HepG2 (cell line): ENCODE results near the gene TMEM81. TPM values are rescaled to one million over a fixed set of nuclear protein-coding genes. Genes with fewer than 3 reads are reported as not detected.

Experiments
- ATAC-seq: fragments of 200-7000 bp; cut with Tn5 transposase; 3 replicates; pipeline ENCODE4 v1.9.1; 2020; ENCODE audit warnings: mild to moderate bottlenecking, moderate library complexity
- BruUV-seq: library from RNA; stranded (reverse); fragments of 400-500 nt; replicated peaks from 2 replicates; lab custom pipeline; 2021; lab: Mats Ljungman, UMichigan
- CTCF ChIA-PET: fragments of 300-600 bp; formaldehyde crosslinking; extraction: SDS; loops from one replicate; lab custom pipeline; 2021; ENCODE audit warnings: low total read pairs, inconsistent platforms, low intra/inter-chr PET ratio; lab: Yijun Ruan, JAX
- POLR2A ChIA-PET: fragments of 350-600 bp; sonication (Branson Sonifier 250); formaldehyde crosslinking; loops from one replicate; lab custom pipeline; 2020; ENCODE audit warnings: antibody characterized with exemption, inconsistent platforms; lab: Yijun Ruan, JAX
- DNase-seq: peaks from one replicate; pipeline ENCODE4 v3.0.0-alpha.2; 2015; ENCODE audit warnings: low spot score
- FAIRE-seq: peaks from 3 replicates; lab custom pipeline; 2011; peaks lifted over from hg19 to GRCh38; lab: Jason Lieb, UNC
- H2AFZ ChIP-seq: one replicate; pipeline ENCODE4 v1.6.1; 2011; ENCODE audit warnings: low read length, inconsistent platforms
- H3K27ac ChIP-seq: fragments of 300-600 bp; 3 replicates; pipeline ENCODE4 v1.8.0; 2011; ENCODE audit warnings: mixed run types, mild to moderate bottlenecking, mixed read lengths, low read length, inconsistent platforms; ENCODE audit not compliant: insufficient read depth; ENCODE audit errors: extremely low read length
- H3K27me3 ChIP-seq, 2 experiments: fragments of 200-600 bp in 1 of 2; 2 replicates in 1 of 2; 3 replicates in 1 of 2; pipeline versions ENCODE4 v1.6.0 to v1.8.0; 2011; ENCODE audit warnings: low read length in 2 of 2, mild to moderate bottlenecking in 2 of 2, moderate library complexity in 2 of 2, inconsistent platforms in 1 of 2; ENCODE audit not compliant: insufficient read depth in 2 of 2, control insufficient read depth in 1 of 2
- H3K36me3 ChIP-seq, 2 experiments: fragments of 200-600 bp in 1 of 2; replicated peaks in 1 of 2; 2 replicates in 1 of 2; 3 replicates in 1 of 2; pipeline versions ENCODE4 v1.5.1 to v1.8.0; 2011; ENCODE audit warnings: low read length in 2 of 2, inconsistent platforms in 1 of 2; ENCODE audit not compliant: insufficient read depth in 2 of 2, control insufficient read depth in 1 of 2
- H3K4me1 ChIP-seq: 2 replicates; pipeline ENCODE4 v1.5.1; 2012; ENCODE audit warnings: low read length, inconsistent platforms; ENCODE audit not compliant: insufficient read depth
- H3K4me2 ChIP-seq: 2 replicates; pipeline ENCODE4 v1.6.0; 2011; ENCODE audit warnings: low read depth, low read length, inconsistent platforms
- H3K4me3 ChIP-seq, 3 experiments: fragments of 200-600 bp in 1 of 3; sonication (generic), shearing (Covaris generic) in 1 of 3; replicated peaks in 1 of 3; 2 replicates each; pipeline ENCODE4 v1.5.1; 2011 to 2016; ENCODE audit warnings: low read length in 3 of 3, inconsistent platforms in 2 of 3, low read depth in 2 of 3, mild to moderate bottlenecking in 2 of 3, control low read depth in 1 of 3, mixed read lengths in 1 of 3; ENCODE audit not compliant: insufficient read depth in 1 of 3
- H3K79me2 ChIP-seq: one replicate; pipeline ENCODE4 v1.6.1; 2011; ENCODE audit warnings: low read length, inconsistent platforms; ENCODE audit not compliant: insufficient read depth
- H3K9ac ChIP-seq: 2 replicates; pipeline ENCODE4 v1.6.0; 2011; ENCODE audit warnings: mild to moderate bottlenecking, low read depth, low read length, inconsistent platforms; ENCODE audit not compliant: insufficient read depth
- H3K9me3 ChIP-seq: 2 replicates; pipeline ENCODE4 v1.5.1; 2012; ENCODE audit warnings: mild to moderate bottlenecking, low read length
- H4K20me1 ChIP-seq: 2 replicates; pipeline ENCODE4 v1.6.0; 2011; ENCODE audit warnings: inconsistent platforms, mild to moderate bottlenecking, low read length, moderate library complexity; ENCODE audit not compliant: insufficient read depth
- FOXJ3 ChIP-seq: sonication (generic); formaldehyde crosslinking; IDR thresholded peaks from 2 replicates; pipeline ENCODE4 v1.4.0; 2020; ENCODE audit warnings: missing genetic modification reagents, mild to moderate bottlenecking, borderline replicate concordance
- FOXP4 ChIP-seq: sonication (generic); formaldehyde crosslinking; IDR thresholded peaks from 2 replicates; pipeline ENCODE4 v1.4.0; 2020; ENCODE audit warnings: missing genetic modification reagents
- GATA4 ChIP-seq: sonication (generic); IDR thresholded peaks from 2 replicates; pipeline ENCODE4 v1.6.1; 2016; ENCODE audit warnings: antibody characterized with exemption, low read depth, borderline replicate concordance
- MAFF ChIP-seq: IDR thresholded peaks from 2 replicates; pipeline ENCODE4 v1.6.1; 2011; ENCODE audit warnings: low read depth, low read length, improper control_type of control experiment
- MNT ChIP-seq: fragments of 450-650 bp; IDR thresholded peaks from 2 replicates; pipeline ENCODE4 v1.6.1; 2016
- MTERF4 ChIP-seq: sonication (generic); formaldehyde crosslinking; IDR thresholded peaks from 2 replicates; pipeline ENCODE4 v1.8.0; 2023; ENCODE audit warnings: mild to moderate bottlenecking, missing genetic modification reagents
- NFE2 ChIP-seq: sonication (generic); formaldehyde crosslinking; IDR thresholded peaks from 2 replicates; pipeline ENCODE4 v1.4.0; 2020; ENCODE audit warnings: missing genetic modification reagents
- NONO ChIP-seq, 2 experiments: fragments of 450-650 bp in 1 of 2; sonication (generic) in 1 of 2; formaldehyde crosslinking in 1 of 2; IDR thresholded peaks in 1 of 2; conservative IDR thresholded peaks in 1 of 2; 2 replicates each; pipeline versions ENCODE4 v1.6.1 to v1.8.0; 2017 to 2022; ENCODE audit warnings: mild to moderate bottlenecking in 1 of 2, missing genetic modification reagents in 1 of 2, moderate library complexity in 1 of 2
- NR2F2 ChIP-seq: IDR thresholded peaks from 2 replicates; pipeline ENCODE4 v1.6.1; 2012; ENCODE audit warnings: low read depth, inconsistent platforms, borderline replicate concordance
- PITX1 ChIP-seq: sonication (generic); formaldehyde crosslinking; IDR thresholded peaks from 2 replicates; pipeline ENCODE4 v1.5.1; 2020; ENCODE audit warnings: mild to moderate bottlenecking, missing genetic modification reagents
- SNAPC4 ChIP-seq: sonication (generic); formaldehyde crosslinking; IDR thresholded peaks from 2 replicates; pipeline ENCODE4 v1.4.0; 2020; ENCODE audit warnings: mild to moderate bottlenecking, missing genetic modification reagents
- SSRP1 ChIP-seq: IDR thresholded peaks from 2 replicates; pipeline ENCODE4 v1.6.1; 2016; ENCODE audit warnings: control low read depth
- TRIM24 ChIP-seq: sonication (generic); formaldehyde crosslinking; IDR thresholded peaks from 2 replicates; pipeline ENCODE4 v1.8.0; 2022; ENCODE audit warnings: mild to moderate bottlenecking, missing genetic modification reagents
- ZNF180 ChIP-seq: sonication (generic); formaldehyde crosslinking; IDR thresholded peaks from 2 replicates; pipeline ENCODE4 v1.4.0; 2020; ENCODE audit warnings: low read depth, missing genetic modification reagents, borderline replicate concordance
- WGBS: methylation state at CpG from one replicate; pipeline ENCODE4 v1.1.6; 2017; ENCODE audit warnings: low lambda C conversion rate; 5-methylcytosine and 5-hydroxymethylcytosine counted together
- in situ Hi-C: cut with HindIII; loops from 2 replicates; pipeline ENCODE4 v1.10.0; 2017; ENCODE audit warnings: low pct_unique_long_range_greater_than_20kb; ENCODE audit not compliant: extremely low pct_ligation_motif_present
- intact Hi-C: fragments of 100-400 bp; cut with micrococcal nuclease; formaldehyde crosslinking; loops from one replicate; pipeline ENCODE4 v1.10.0; 2022; ENCODE audit not compliant: unreplicated experiment
- polyA plus RNA-seq, 8 experiments: library from polyadenylated mRNA; depleted of rRNA in 3 of 8; stranded (reverse) in 7 of 8; unstranded in 1 of 8; fragments of >200 nt; fragmentation: Illumina TruSeq in 4 of 8; extraction: Trizol in 4 of 8; gene quantifications; 2 replicates each; pipeline versions ENCODE4 v1.2.1 to v1.2.3, GENCODE V29; 2011 to 2016; ENCODE audit warnings: low read depth in 4 of 8, missing spikeins in 1 of 8, mixed read lengths in 1 of 8; ENCODE audit not compliant: insufficient read depth in 1 of 8
- total RNA-seq, 5 experiments: library from RNA; depleted of rRNA; stranded (reverse); fragments of >200 nt; fragmentation: Illumina TruSeq; extraction: Trizol; gene quantifications; 2 replicates each; pipeline ENCODE4 v1.2.3, GENCODE V29; 2016; ENCODE audit warnings: low read depth in 1 of 5

Gene TMEM81
- total and polyA plus RNA-seq, 2 of the 13 experiments (the other 11 are each of a cell fraction or from before 2014, with no cell fraction given) = 1.1 TPM

GRCh38 chr1:205109711-205110110 lies 25.5 kb upstream of the TMEM81 start (continued):
- no peak for TF ChIP-seq SNAPC4 (CRISPR knock-in tag)

GRCh38 chr1:205109269-205109668 lies 25.0 kb upstream of the TMEM81 start:
- Histone ChIP-seq H3K9ac (no peak overlapping the region), H4K20me1 (no peaks in the 10 kb centered on the region), H3K9me3 (no peaks in the 10 kb centered on the region), H3K36me3 (peaks cover 1 to 42% of the 10 kb centered on the region in 2 experiments; a peak in 4 of 5 replicates), H3K4me3 (no peak overlapping the region), H3K27me3 (no peaks in the 10 kb centered on the region), H3K4me1 (no peaks in the 10 kb centered on the region), H2AFZ (no peak overlapping the region), H3K27ac (no peak overlapping the region), H3K4me2 (no peak overlapping the region), H3K79me2 (no peaks in the 10 kb centered on the region)
- intact Hi-C loops = no loop called here
- no peak for FAIRE-seq
- in situ Hi-C loops = no loop called here
- WGBS = 90% methylated on average over 1 of the region's 1 CpG
- BruUV-seq = no TSS peak
- ChIA-PET POLR2A (interaction anchor here (2.6 kb wide), 1 partner anchor 12 kb away, joined by 8 read pairs; the partner anchor contains the start of gene RBBP5), CTCF (no interaction called here)
- no peak for ATAC-seq
- DNase-seq = no peak
- TF ChIP-seq FOXJ3 (CRISPR knock-in tag) = no peak
- no peak for TF ChIP-seq GATA4
- TF ChIP-seq SSRP1 (CRISPR knock-in tag) = no peak
- no peak for TF ChIP-seq TRIM24 (CRISPR knock-in tag)
- no peak for TF ChIP-seq FOXP4 (CRISPR knock-in tag)
- no peak for TF ChIP-seq NR2F2
- no peak for TF ChIP-seq ZNF180 (CRISPR knock-in tag)
- no peak for TF ChIP-seq PITX1 (CRISPR knock-in tag)
- TF ChIP-seq MAFF = no peak
- TF ChIP-seq NFE2 (CRISPR knock-in tag) = no peak
- no peak for TF ChIP-seq MNT
- no peak for TF ChIP-seq NONO (IDR thresholded peaks at IDR 0.05)
- no peak for TF ChIP-seq NONO (CRISPR knock-in tag; conservative IDR thresholded peaks at IDR 0.05)
- no peak for TF ChIP-seq MTERF4 (CRISPR knock-in tag)
